NB4 (cell line): Measurements from ENCODE around the gene VAMP7.

Source experiments
- POLR2A ChIP-seq: IDR thresholded peaks from 2 replicates; pipeline ENCODE4 v1.6.1; 2011; ENCODE audit warnings: mild to moderate bottlenecking; ENCODE audit not compliant: insufficient read length; ENCODE audit errors: extremely low read depth
- TF ChIP-seq, protein P1 (sequence below): IDR thresholded peaks from one replicate; pipeline ENCODE4 v1.5.1; 2012; ENCODE audit warnings: low read depth, low read length

DNA sequence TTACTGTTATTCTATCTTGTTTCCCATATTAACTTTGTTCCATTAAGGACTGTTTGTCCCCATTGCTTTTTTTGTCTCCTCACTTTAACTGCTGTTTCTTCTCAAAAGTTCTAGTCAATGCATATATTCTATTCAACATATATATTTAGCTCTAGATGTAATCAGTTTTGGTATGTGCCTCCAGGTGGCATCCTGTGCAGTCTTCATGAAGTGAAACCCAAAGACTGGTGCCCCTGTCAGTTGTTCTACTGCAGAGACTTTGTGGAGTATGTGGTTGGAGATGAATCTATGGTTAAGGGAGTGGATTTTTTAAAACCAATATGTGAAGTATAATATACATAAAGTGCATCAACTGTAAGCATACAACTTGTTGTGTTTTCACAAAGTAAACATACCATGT lies 57.0 kb downstream of the VAMP7 start:
- no peak for TF ChIP-seq POLR2A
- TF ChIP-seq, protein P1, sequence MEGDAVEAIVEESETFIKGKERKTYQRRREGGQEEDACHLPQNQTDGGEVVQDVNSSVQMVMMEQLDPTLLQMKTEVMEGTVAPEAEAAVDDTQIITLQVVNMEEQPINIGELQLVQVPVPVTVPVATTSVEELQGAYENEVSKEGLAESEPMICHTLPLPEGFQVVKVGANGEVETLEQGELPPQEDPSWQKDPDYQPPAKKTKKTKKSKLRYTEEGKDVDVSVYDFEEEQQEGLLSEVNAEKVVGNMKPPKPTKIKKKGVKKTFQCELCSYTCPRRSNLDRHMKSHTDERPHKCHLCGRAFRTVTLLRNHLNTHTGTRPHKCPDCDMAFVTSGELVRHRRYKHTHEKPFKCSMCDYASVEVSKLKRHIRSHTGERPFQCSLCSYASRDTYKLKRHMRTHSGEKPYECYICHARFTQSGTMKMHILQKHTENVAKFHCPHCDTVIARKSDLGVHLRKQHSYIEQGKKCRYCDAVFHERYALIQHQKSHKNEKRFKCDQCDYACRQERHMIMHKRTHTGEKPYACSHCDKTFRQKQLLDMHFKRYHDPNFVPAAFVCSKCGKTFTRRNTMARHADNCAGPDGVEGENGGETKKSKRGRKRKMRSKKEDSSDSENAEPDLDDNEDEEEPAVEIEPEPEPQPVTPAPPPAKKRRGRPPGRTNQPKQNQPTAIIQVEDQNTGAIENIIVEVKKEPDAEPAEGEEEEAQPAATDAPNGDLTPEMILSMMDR, result no peak
